NCI-H2081 (cell line): ENCODE measurements around the gene SNAPC4.
"Not testable (repeated sequence)": the region's sequence is repeated elsewhere in the genome, so short reads cannot be mapped to it uniquely, and the experiment has no call there.

Experiments
- DNase-seq, 2 experiments: peaks; one replicate each; lab custom pipeline; 2025; lab: John Stamatoyannopoulos, UW

Gene SNAPC4

DNA sequence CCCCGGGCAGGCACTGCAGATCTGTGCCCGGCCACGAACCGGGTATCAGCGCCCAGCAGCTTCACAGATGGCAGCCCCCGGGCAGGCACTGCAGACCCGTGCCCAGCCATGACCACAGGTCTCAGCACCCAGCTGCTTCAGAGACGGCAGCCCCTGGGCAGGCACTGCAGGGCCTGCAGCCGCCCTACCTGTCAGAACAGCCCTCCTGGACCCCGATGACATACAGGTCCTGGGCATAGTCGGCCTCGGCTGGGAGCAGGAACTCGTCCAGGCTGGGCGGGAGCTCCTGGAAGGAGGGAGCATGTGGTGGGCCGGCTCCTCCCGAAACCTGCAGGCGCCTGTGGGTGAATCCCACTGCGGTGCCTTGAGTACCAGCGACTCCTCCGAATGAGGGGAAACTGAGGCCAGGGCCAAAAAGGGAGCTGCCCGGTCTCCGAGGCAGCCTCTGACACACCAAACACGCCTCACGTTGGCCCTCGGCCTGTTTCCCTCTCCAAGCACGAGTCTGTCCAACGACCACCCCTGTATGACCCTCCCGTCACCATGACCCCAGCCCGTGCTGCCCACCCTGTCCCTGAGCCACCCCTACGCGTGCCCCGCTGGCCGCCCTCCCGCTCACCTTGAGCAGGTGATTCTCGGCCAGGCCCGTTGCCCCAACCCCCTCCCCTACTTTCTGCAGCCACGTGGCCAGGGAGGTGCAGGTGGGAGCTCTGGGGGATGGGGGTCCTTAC lies 34.0 kb upstream of the SNAPC4 start:
- no peak for DNase-seq

DNA sequence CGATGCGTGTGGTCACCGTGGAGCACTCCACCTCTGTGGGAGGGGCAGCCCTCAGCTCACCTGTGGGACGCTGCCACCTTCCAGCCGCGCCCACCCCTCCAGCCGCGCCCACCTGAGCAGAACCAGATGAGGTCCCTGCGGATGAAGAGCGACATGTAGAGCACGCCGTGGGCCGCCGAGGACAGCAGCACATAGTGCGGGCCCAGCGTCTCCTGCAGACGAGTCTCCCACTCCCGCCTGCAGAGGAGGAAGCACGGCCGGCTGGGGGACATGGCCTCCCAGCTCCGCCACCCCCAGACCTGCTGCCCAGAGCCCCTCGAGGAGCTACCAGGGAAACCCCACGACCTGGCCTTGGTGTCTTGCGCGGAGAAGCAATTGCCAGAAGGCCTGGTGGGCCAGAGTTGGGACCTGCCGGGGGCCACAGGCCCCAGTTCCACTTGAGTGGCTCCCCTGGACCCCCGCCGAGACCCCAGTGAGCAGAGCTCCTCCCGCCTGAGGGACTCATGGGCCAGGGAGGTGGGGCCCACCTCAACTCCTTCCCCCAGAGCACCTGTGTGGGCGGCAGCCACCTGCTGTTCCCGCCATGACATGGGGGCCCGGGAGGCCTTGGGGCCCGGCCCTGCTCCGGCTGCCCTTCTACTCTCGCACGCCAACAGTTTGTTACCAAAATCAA lies 33.2 kb upstream of the SNAPC4 start:
- no peak for DNase-seq

DNA sequence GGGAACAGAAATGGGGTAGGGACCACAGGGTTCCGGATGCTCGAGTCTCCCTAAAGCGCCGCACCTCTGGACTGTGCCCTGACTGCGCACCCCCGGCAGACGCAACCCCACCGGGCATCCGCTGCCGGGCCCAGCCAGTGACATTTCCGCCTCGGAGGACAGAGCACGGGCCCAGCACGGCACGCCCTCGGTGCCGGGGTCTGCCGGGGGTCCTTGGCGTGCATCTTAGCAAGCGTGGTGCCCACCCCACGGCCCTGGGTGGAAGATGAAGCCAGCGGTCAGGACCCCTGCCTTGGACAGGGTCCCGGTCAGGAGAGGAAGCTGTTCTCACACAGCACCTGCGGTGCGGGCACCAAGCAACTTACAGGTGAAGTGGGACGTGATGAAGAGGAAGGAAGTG lies 32.6 kb upstream of the SNAPC4 start:
- no peak for DNase-seq

DNA sequence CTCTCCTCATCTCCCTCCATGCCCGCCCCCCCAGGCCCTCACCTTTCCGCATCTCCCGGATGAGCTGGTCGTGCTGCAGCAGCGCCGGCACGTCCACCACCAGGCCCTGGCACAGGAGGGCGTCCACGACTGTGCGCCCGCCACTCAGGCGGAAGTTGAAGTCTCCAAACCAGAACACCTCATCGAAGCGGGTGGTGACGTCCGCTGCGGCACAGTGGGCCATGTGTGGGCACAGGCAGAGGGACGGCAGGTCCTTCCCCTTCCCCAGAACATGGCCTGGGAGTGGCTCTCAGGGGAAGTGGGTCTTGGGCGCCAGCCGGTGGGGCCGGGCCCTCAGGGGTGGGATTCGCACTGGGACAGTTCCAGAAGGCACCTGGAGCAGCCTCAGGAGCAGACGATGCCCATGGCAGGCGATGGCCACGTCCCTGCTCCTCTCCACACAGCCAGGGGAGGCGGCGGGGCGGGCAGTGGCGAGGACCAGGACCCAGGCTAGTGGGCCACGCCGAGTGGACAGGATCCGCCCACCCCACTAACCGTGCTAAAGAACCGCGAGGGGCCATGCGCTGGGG lies 31.9 kb upstream of the SNAPC4 start:
- no peak for DNase-seq

DNA sequence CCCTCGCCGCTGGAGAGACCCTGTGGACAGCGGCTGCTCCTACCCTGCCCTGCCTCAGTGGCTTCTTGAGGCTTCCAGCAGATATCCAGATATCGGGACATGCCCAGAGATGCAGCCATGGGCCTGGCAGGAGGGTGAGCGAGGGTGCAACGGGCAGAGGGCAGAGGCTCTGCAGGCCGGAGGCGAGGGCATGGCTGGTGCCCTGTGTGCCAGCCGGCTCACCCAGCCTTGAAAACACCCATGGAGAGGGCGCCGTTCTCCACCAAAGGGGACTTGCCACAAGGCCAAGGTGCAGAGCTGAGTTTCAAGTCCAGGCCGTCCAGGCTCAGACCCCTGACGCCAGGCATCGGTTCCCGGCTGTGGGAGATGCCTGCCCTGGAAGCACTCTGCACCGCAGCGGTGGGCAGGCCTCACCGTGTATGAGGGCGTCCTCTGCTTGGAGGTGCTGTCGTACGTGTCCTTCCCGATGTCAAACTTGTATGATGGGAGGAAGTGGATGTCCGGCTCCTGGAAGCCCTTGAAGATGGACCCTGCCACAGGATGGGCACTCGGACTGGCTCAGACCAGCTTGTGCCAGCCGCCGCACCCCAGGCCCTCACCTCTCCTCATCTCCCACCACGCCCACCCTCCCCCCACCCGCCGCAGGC lies 30.7 kb upstream of the SNAPC4 start:
- no peak for DNase-seq

DNA sequence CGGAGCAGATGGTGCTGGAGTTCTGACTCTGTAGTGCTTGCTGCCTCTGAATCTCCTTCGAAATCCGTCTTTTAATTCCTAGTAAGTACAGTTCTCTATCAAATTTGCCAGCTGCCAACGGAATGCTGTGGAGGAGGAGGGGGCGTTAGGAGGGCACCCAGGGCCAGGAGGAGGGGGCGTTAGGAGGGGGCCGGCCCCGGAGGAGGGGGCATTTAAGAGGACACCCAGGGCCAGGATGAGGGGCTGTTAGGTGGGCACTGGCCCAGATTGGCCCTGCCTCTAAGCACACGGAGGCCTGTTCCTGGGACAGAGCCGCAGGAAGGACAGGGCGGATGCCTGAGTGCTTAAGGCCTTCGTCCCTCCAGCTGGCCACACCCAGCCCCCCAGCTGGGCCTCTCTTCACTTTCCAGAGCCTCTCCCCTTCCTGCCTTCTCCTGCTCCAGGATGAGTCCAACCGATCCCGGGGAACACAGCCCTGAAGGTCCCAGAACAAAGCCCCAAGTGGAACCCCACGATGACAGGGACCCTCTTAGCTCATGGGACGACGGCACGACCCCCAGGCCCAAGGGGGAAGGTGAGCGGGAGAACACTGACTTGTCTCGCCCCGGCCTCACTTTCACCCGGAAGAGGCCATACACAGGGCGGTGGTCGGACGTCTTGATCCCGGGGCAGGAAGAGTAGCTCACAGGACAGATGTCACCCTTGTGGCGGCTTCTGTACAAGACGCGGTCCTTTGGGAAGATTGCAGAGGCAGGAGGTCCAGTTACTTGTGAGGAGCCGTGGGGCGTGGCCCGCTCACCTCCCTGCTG lies 29.9 kb upstream of the SNAPC4 start:
- DNase-seq, result no peak

DNA sequence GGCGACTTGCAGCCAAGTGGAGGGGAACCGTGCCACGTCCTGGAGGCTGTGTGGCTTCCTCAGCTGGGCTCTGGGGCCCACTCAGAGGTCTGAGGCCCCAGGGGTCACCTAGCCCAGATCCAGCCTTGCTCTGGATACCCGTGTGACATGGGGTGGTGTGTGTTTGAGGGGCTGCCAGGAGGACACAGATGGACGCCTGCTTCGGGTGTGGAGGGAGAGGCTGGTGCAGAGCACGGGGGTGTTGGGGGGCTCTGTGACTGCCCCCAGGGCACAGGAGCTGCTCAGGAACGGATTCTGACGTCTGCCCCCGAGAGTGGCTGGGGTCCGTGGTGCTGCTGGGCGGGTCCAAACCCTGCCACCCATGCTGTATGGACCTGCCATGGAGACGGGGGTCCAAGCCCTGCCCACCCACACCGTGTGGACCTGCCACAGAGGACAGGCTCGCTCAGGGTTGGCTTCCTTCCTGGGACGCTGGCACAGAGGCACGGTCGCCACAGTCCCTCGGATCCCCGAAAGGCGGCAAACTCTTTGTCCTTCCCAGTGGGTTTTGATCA lies 29.2 kb upstream of the SNAPC4 start:
- DNase-seq, result no peak

DNA sequence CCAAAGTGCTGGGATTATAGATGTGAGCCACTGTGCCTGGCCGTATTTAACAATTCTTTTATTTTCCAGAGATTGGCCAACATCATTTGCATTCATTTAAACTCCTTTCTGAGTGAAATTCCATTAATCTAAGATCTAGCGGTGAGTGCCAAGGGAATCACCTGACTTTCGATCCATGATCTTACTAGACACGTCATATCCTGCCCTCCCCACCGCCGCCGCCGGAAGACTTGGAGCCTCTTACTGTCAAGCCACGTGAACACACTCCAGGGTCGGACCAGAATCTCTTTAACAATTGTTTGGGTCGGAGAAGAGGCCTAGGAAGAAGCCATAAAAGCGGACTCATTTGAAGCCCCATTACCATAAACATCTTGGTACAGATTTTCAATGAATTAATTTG lies 26.8 kb upstream of the SNAPC4 start:
- DNase-seq, result no peak

DNA sequence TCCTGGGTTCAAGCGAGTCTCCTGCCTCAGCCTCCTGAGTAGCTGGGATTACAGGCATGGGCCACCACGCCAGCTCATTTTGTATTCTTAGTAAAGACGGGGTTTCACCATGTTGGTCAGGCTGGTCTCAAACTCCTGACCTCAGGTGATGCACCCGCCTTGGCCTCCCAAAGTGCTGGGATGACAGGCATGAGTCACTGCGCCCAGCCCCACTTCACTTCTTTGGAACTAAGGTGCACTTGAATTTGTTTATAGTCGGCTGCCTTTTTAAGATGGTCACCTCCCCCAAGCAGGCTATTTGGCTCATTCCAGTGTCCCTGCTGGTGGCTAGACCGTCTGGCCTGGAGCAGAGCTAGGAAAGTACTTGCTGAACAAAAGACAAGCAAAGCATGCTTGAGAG lies 25.4 kb upstream of the SNAPC4 start:
- DNase-seq, result not testable (repeated sequence)

DNA sequence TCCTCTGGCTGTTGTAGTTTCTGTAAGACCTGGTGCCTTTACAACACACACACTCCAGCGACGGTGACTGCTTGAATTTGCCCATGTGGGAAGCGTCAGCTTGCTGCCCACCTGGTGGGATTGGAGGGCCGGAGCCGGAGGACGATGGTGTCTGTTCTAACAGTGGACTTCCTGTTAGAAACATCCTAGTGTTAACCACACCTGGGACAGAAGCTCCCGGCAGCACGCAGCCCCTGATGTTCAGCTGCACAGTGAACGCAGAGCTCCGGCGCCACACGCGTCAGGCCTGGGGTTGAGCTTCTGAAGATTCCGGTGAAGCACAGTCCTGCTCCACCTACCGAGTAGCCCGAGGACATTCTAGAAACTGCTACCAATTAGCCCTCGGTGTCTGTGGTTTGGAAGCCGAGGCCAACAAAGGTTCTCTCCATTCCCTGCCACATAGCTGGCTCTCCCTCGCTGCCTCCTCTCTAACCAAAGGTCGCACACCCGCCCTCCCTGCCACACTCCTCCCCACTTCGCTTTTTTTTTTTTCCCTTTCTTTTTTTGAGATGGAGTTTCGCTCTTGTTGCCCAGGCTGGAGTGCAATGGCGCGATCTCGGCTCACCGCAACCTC lies 24.9 kb upstream of the SNAPC4 start:
- DNase-seq, result no peak

DNA sequence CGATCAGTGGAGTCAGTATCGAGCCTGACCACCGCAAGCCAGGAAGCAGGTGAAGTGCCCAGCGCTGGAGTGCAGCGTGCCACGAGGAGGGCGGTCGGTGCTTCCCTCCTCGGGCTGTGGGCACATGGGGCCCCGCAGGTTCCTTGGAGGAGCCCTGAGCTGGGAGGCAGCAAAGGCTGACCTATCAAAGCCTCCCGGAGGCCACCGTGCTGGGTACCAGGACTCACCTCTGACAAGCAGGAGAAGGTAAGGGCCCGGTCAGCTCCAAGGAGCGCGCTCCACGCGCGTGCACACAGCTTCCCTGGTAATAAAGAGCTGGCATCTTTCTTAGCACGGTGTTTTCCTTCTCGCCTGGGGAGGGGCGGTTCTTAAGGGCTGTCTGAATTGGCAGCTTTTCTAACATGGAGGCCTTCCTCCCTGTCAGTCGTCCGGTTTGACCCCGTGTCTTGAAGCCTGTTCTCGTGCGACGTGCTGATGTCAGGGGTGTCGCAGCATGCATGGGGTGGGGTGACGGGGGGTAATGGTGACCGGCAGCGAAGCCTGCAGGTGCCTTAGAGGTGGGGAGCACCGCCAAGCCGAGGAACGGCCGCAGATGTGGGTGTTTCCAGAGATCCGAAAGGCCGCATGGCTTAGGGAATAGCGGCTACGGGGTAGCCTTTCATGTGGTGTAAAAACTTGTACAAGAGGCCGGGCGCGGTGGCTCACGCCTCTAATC lies 23.6 kb upstream of the SNAPC4 start:
- no peak for DNase-seq

DNA sequence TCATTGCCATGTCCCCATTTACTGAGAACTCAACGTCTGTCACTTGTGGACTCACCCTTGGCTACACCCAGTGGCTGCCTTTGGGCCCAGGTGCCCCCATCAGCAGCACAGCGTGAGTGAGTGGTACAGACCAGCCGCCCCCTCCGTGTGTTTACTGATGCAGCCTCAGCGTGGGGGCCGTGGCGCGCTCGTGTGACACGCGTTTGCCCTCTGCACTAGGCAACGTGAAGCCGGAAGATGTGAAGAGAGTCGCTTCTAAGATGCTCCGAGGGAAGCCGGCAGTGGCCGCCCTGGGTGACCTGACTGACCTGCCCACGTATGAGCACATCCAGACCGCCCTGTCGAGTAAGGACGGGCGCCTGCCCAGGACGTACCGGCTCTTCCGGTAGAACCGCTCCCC lies 22.9 kb upstream of the SNAPC4 start:
- no peak for DNase-seq

DNA sequence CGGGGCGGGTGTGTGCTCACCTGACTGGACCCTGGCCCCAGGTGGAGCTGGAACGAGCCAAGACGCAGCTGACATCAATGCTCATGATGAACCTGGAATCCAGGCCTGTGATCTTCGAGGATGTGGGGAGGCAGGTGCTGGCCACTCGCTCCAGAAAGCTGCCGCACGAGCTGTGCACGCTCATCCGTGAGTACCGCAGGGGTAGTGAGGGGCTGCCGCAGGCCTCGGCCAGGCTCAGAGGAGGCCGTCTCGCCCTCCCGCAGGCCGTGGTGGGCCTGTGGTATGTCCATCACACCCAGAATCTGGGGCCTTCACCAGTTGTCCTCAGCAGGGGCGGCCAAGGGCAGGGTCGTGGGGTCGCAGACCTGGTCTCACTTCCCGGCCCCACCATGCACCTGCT lies 21.8 kb upstream of the SNAPC4 start:
- DNase-seq, result no peak

DNA sequence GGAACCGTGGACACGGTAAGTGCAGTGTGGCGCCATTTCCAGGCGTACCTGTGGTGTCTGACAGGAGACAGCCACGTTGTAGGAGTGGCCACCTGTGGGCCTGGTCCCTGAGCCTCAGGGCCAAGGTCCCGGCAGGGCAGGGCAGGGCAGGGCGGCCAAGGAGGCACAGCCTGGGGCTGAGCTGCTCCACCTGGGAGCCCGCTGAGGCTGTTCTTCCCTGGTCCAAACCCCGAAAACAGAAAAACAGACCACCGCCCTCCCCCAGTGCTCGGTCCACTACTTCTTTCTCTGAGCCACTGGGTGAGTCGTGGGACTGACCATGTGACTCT lies 19.1 kb upstream of the SNAPC4 start:
- DNase-seq, result no peak

DNA sequence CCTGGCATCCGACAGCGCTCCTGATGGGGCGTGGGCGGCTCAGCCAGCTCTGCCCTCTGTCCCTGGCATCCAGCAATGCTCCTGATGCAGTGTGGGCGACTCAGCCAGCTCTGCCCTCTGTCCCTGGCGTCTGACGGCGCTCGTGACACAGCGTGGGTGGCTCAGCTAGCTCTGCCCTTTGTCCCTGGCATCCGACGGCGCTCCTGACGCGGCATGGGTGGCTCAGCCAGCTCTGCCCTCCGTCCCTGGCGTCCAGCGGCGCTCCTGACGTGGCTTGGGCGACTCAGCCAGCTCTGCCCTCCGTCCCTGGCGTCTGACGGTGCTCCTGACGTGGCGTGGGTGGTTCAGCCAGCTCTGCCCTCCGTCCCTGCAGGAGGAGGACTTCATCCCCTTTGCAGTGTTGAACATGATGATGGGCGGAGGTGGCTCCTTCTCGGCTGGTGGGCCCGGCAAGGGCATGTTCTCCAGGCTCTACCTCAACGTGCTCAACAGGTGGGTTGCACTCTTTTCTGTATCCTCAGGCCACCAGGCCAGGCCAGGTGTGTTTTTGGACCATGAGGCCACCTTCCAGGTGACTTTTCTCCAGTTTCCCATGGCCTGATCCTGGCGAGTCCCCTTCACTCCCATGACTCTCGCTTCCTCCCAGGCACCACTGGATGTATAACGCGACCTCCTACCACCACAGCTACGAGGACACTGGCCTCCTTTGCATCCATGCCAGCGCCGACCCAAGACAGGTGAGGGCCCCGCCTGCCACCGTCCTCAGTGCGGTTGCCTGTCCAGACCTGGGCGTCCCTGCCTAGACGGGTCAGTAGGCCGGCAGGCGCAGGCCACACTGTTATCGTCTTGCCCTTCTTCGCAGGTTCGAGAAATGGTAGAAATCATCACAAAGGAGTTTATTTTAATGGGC lies 18.5 kb upstream of the SNAPC4 start:
- DNase-seq, result no peak

DNA sequence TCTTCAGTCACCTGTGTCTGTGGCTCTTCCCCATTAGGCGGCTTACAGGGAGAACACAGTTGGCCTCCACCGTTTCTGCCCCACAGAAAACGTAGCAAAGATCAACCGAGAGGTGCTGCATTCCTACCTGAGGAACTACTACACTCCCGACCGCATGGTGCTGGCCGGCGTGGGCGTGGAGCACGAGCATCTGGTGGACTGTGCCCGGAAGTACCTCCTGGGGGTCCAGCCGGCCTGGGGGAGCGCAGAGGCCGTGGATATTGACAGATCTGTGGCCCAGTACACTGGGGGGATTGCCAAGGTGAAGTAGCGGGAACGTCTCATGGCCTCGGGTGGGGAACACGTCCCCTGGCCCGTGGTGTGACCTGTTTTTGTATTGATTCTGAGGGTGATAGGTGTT lies 16.9 kb upstream of the SNAPC4 start:
- DNase-seq, result no peak

DNA sequence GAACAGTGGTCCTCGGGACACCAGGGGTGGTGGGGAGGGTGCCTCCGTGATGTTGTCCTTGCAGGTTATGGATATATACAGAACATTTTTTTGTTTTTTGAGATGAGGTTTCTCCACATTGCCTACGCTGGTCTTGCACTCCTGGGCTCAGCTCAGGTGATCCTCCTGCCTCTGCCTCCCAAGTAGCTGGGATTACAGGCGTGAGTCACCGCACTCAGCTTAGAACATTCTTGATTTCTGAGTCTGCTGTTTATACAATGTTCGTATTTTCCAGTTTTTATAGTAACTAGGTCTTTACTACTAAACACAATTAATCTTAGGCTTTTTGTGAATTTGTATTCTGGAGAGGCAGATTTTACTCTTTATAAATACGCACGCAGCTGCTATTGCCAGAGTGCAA lies 16.5 kb upstream of the SNAPC4 start:
- DNase-seq, result no peak

DNA sequence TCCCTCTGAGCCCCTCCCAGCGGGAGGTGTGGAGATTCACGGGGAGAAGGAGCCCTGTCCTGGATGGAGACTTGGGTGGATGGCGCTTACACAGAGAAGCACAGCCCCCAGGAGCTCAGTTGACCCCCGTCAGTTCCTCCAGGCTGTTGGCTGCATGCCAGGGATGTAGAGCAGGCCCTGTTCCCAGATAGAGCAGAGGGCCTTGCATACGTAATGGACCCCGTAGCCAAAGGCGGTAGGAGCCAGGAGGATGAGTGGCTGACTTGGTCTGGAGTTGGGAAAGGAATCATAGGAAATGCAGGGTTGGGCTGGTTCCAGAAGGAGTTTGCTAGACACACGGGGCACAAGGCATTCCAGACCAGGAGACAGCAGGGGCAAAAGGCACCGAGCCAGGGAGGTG lies 13.0 kb upstream of the SNAPC4 start:
- DNase-seq, result no peak

DNA sequence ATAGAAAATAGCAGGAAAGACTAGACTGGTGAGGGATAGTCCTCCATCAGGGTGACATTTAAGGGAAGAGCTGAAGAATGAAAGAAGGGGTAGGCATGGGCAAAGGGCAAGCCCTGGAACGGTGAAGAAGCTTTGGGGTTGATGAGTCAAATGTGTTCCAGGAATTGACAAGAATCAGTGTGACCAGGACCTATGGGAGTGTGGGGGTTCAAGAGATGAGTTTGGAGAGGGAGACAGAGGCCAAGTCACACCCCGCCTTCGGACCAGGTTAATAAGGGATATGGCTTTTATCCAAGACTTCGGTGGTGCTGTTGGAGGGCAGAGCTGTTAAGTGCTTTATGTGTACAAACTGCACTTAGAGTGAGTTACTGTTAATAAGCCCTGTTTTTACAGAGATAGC lies 11.4 kb upstream of the SNAPC4 start:
- DNase-seq, result no peak
